Parathyroid adenoma (tissue), 2 donors: ENCODE measurements around the gene RAB21.

Experiments
- H2AFZ ChIP-seq: fragments of 300-600 bp; sonication (generic); one replicate; pipeline ENCODE4 v1.7.0; 2017; ENCODE audit warnings: antibody characterized with exemption, mild to moderate bottlenecking
- H3K27ac ChIP-seq: fragments of 300-600 bp; sonication (generic); one replicate; pipeline ENCODE4 v1.7.0; 2017
- H3K27me3 ChIP-seq: fragments of 300-600 bp; sonication (generic); one replicate; pipeline ENCODE4 v1.7.0; 2017; ENCODE audit warnings: low read length; ENCODE audit not compliant: control insufficient read depth, insufficient read depth
- H3K36me3 ChIP-seq: fragments of 300-600 bp; sonication (generic); one replicate; pipeline ENCODE4 v1.7.0; 2017; ENCODE audit warnings: low read length; ENCODE audit not compliant: control insufficient read depth, insufficient read depth
- H3K4me1 ChIP-seq: fragments of 300-600 bp; sonication (generic); one replicate; pipeline ENCODE4 v1.7.0; 2017; ENCODE audit warnings: control low read depth
- H3K4me2 ChIP-seq: fragments of 300-600 bp; sonication (generic); one replicate; pipeline ENCODE4 v1.7.0; 2017; ENCODE audit warnings: low read length
- H3K4me3 ChIP-seq: fragments of 300-600 bp; sonication (generic); one replicate; pipeline ENCODE4 v1.7.0; 2017; ENCODE audit warnings: low read depth, low read length
- H3K79me2 ChIP-seq: fragments of 300-600 bp; sonication (generic); one replicate; pipeline ENCODE4 v1.7.0; 2017; ENCODE audit warnings: control low read depth
- H3K9ac ChIP-seq: fragments of 300-600 bp; sonication (generic); one replicate; pipeline ENCODE4 v1.7.0; 2017; ENCODE audit warnings: mild to moderate bottlenecking
- H3K9me3 ChIP-seq: fragments of 300-600 bp; sonication (generic); one replicate; pipeline ENCODE4 v1.7.0; 2017; ENCODE audit warnings: low read length; ENCODE audit not compliant: control insufficient read depth
- CTCF ChIP-seq: fragments of 300-600 bp; sonication (generic); IDR thresholded peaks from one replicate; pipeline ENCODE4 v1.7.0; 2017; ENCODE audit warnings: antibody characterized with exemption, mild to moderate bottlenecking
- donor health status: primary hyperparathyroidism.

The RAB21 gene, protein sequence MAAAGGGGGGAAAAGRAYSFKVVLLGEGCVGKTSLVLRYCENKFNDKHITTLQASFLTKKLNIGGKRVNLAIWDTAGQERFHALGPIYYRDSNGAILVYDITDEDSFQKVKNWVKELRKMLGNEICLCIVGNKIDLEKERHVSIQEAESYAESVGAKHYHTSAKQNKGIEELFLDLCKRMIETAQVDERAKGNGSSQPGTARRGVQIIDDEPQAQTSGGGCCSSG

DNA sequence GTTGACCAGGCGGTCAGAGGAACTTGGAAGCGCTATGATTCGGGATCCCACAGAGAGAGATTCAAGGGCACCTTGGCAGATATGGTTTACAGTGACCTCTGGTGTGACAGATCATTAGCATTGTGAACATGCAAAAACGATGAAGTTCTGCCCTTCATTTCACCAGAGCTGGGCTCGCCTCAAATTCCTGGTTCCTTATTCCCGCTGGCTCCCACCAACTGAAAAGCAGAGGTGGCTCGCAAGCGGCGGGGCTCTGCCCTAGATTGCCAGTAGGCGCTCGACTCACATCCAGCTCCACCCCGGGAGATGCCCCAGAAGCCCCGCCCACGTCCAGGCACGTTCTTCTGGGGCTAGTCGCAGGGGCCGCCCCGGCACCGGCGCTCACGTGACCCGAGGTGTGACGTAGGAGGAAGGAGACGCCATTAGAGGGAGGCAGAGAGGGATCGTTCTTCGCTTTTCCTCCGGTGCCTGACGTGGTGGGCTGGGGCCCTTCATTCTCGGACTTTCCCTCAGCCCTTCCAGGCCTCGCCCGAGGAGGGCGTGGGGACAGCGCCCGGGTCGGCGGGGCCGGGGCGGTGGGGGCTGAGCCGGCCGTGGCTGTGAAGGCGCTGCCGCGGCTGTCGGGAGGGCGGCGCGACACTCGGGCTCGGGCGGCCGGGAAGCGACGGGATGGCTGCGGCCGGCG lies at the start of gene RAB21:
Gene RAB21 (plus strand): TSS at position 403 of the 685 bp plus-strand sequence. CDS start 267 bp downstream, at position 670.
- peak within 1 kb of the TSS; percentile 96 for H2AFZ ChIP-seq
- H3K79me2 ChIP-seq: peaks cover 37% of the 10 kb centered on the region
- peak within 1 kb of the TSS; percentile 80 for H3K4me3 ChIP-seq
- peaks cover 4% of the 10 kb centered on the region for H3K9me3 ChIP-seq
- H3K9ac ChIP-seq: peak within 1 kb of the TSS; percentile 62
- TF ChIP-seq CTCF: peak; percentile 39
- peak within 1 kb of the TSS; percentile 57 for H3K4me2 ChIP-seq
- no peaks in the 10 kb centered on the region for H3K36me3 ChIP-seq
- H3K27me3 ChIP-seq: no peaks in the 10 kb centered on the region
- peak within 1 kb of the TSS; percentile 85 for H3K27ac ChIP-seq
- peaks cover 4% of the 10 kb centered on the region for H3K4me1 ChIP-seq

GRCh38 chr12:71704920-71705319 lies 49.7 kb upstream of the RAB21 start:
- Histone ChIP-seq H3K27ac (no peak overlapping the region), H3K4me1 (no peaks in the 10 kb centered on the region), H3K9me3 (no peaks in the 10 kb centered on the region), H2AFZ (no peak overlapping the region), H3K9ac (no peak overlapping the region), H3K4me2 (no peak overlapping the region), H3K4me3 (no peak overlapping the region), H3K36me3 (no peaks in the 10 kb centered on the region), H3K79me2 (no peaks in the 10 kb centered on the region), H3K27me3 (no peaks in the 10 kb centered on the region)
- no peak for TF ChIP-seq CTCF

DNA sequence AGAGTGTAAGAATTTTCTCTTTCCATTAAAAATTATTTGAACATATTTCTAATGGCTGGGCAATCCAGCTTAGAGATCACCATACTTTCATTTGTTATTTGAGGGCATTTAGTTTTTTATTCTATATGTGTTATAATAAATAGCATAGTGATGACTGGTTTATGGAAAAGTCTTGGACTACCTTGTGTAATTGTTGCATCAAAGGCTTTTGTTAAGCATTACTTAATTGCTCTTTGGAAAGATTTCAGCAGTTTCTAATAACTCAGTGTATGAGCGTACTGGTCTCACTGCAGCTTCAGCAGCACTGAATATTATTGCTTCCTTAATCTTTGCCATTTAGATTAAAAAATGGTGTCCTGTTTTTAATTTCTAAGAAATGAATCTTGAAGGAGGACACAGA lies 46.0 kb upstream of the RAB21 start:
- Histone ChIP-seq H3K27me3 (no peaks in the 10 kb centered on the region), H2AFZ (no peak overlapping the region), H3K9me3 (no peaks in the 10 kb centered on the region), H3K4me1 (no peaks in the 10 kb centered on the region), H3K9ac (no peak overlapping the region), H3K27ac (no peak overlapping the region), H3K79me2 (no peaks in the 10 kb centered on the region), H3K4me3 (no peak overlapping the region), H3K36me3 (no peaks in the 10 kb centered on the region), H3K4me2 (no peak overlapping the region)
- TF ChIP-seq CTCF: no peak

DNA sequence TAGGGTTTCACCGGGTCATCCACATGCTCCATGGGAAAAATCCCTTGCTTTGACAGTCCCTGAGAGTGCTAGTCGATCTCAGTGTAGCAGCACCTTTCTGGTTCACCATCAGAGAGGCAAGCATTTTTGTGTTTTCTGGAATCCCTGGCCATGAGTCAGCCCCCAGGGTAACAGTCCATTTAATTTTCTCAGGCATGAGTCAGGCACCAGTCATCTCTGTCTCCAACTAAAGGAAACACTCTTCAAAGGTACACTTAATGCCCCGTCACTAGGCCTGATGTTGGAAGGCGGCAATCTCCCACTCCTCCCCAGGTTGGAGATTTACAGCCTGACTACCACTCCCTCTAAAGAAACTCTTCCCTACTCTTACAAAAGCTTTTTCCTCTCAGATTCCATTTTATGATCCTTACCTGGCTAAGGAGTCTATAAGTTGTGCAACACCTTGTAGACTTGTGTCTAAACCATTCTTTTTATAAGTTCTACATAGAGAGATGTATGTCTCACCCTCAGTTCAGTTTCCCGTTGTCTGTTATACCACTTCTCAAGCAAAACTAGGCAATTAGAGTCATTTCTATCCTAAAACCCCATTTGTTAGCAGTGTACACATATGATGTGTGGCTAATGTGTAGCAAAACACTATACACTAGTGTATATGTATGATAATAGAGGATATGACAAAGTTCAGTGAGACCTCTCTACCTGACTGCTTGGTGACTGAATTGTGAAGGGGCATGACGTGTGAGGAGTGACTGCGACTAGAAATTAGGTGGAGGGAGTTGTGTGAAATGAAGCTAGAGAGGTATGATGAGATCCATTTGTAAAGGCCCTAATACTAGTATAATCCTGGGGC lies 44.2 kb upstream of the RAB21 start:
- no peak for TF ChIP-seq CTCF
- Histone ChIP-seq H2AFZ (no peak overlapping the region), H3K4me2 (no peak overlapping the region), H3K4me1 (no peaks in the 10 kb centered on the region), H3K27ac (no peak overlapping the region), H3K9me3 (no peaks in the 10 kb centered on the region), H3K79me2 (no peaks in the 10 kb centered on the region), H3K36me3 (no peaks in the 10 kb centered on the region), H3K27me3 (no peaks in the 10 kb centered on the region), H3K9ac (no peak overlapping the region), H3K4me3 (no peak overlapping the region)
